H9 (cell line): ENCODE results near the gene CASQ2. TPM values are rescaled to one million over a fixed set of nuclear protein-coding genes. Genes with fewer than 3 reads are reported as not detected.

Experiments used
- DNase-seq: peaks from one replicate; pipeline ENCODE4 v3.0.0-alpha.2; 2017
- H2AFZ ChIP-seq: one replicate; pipeline ENCODE4 v1.6.1; 2013; ENCODE audit warnings: mild to moderate bottlenecking, low read length, control low read depth, moderate library complexity
- H2AK5ac ChIP-seq: 2 replicates; pipeline ENCODE4 v1.6.1; 2013; ENCODE audit warnings: low read length, control low read depth, mixed read lengths; ENCODE audit not compliant: insufficient read length
- H2BK120ac ChIP-seq: one replicate; pipeline ENCODE4 v1.6.1; 2013; ENCODE audit warnings: low read depth, mild to moderate bottlenecking, low read length, control low read depth, inconsistent platforms; ENCODE audit not compliant: poor library complexity, severe bottlenecking
- H2BK12ac ChIP-seq: 2 replicates; pipeline ENCODE4 v1.6.1; 2013; ENCODE audit warnings: low read length, control low read depth, mixed read lengths, low read depth; ENCODE audit not compliant: insufficient read length
- H2BK15ac ChIP-seq: 2 replicates; pipeline ENCODE4 v1.6.1; 2013; ENCODE audit warnings: low read depth, low read length, control low read depth
- H2BK20ac ChIP-seq: one replicate; pipeline ENCODE4 v1.6.1; 2013; ENCODE audit warnings: low read depth, mild to moderate bottlenecking, low read length, control low read depth, inconsistent platforms; ENCODE audit not compliant: poor library complexity, severe bottlenecking
- H2BK5ac ChIP-seq: 2 replicates; pipeline ENCODE4 v1.6.1; 2013; ENCODE audit warnings: low read length, control low read depth, mixed read lengths; ENCODE audit not compliant: insufficient read length
- H3K14ac ChIP-seq: 2 replicates; pipeline ENCODE4 v1.6.1; 2013; ENCODE audit warnings: low read length, control low read depth; ENCODE audit not compliant: insufficient read depth
- H3K18ac ChIP-seq: 2 replicates; pipeline ENCODE4 v1.6.1; 2013; ENCODE audit warnings: low read depth, mild to moderate bottlenecking, mixed read lengths, low read length, control low read depth; ENCODE audit not compliant: insufficient read length
- H3K23ac ChIP-seq: 2 replicates; pipeline ENCODE4 v1.6.1; 2013; ENCODE audit warnings: low read length, control low read depth, mixed read lengths, low read depth; ENCODE audit not compliant: insufficient read length
- H3K23me2 ChIP-seq: 2 replicates; pipeline ENCODE4 v1.6.1; 2013; ENCODE audit warnings: low read depth, mild to moderate bottlenecking, mixed read lengths, low read length, control low read depth; ENCODE audit not compliant: insufficient read length, poor library complexity, severe bottlenecking
- H3K27ac ChIP-seq: 2 replicates; pipeline ENCODE4 v1.5.1; 2013; ENCODE audit warnings: low read length, control low read depth, mixed read lengths, low read depth; ENCODE audit not compliant: insufficient read length
- H3K27me3 ChIP-seq: 2 replicates; pipeline ENCODE4 v1.6.1; 2013; ENCODE audit warnings: low read length, control low read depth, inconsistent platforms; ENCODE audit not compliant: insufficient read depth
- H3K4ac ChIP-seq: 2 replicates; pipeline ENCODE4 v1.6.1; 2013; ENCODE audit warnings: low read depth, mild to moderate bottlenecking, control low read depth, inconsistent platforms, low read length, moderate library complexity
- H3K4me1 ChIP-seq: 2 replicates; pipeline ENCODE4 v1.6.1; 2013; ENCODE audit warnings: low read length, control low read depth, inconsistent platforms; ENCODE audit not compliant: insufficient read depth
- H3K4me2 ChIP-seq: 2 replicates; pipeline ENCODE4 v1.6.1; 2013; ENCODE audit warnings: low read length, control low read depth, mixed read lengths; ENCODE audit not compliant: insufficient read length, insufficient read depth
- H3K56ac ChIP-seq: 2 replicates; pipeline ENCODE4 v1.6.1; 2013; ENCODE audit warnings: low read depth, mild to moderate bottlenecking, mixed read lengths, low read length, control low read depth; ENCODE audit not compliant: insufficient read length
- H3K79me1 ChIP-seq: 2 replicates; pipeline ENCODE4 v1.6.1; 2013; ENCODE audit warnings: low read depth, mild to moderate bottlenecking, moderate library complexity, low read length, control low read depth, inconsistent platforms; ENCODE audit not compliant: insufficient read depth, poor library complexity, severe bottlenecking
- H3K79me2 ChIP-seq: 2 replicates; pipeline ENCODE4 v1.6.1; 2013; ENCODE audit warnings: low read length, control low read depth, inconsistent platforms; ENCODE audit not compliant: insufficient read depth
- H3K9ac ChIP-seq: 2 replicates; pipeline ENCODE4 v1.6.1; 2013; ENCODE audit warnings: low read length, control low read depth, mixed read lengths; ENCODE audit not compliant: insufficient read length; ENCODE audit errors: extremely low read depth
- H3K9me3 ChIP-seq: one replicate; pipeline ENCODE4 v1.6.1; 2013; ENCODE audit warnings: low read depth, low read length, inconsistent platforms; ENCODE audit not compliant: control insufficient read depth
- H3T11ph ChIP-seq: one replicate; pipeline ENCODE4 v1.6.1; 2013; ENCODE audit warnings: mild to moderate bottlenecking, low read length, control low read depth, inconsistent platforms
- H4K20me1 ChIP-seq: one replicate; pipeline ENCODE4 v1.6.1; 2013; ENCODE audit not compliant: control insufficient read depth, insufficient read length, insufficient read depth
- H4K5ac ChIP-seq: 2 replicates; pipeline ENCODE4 v1.6.1; 2013; ENCODE audit warnings: low read depth, mild to moderate bottlenecking, mixed read lengths, low read length, control low read depth; ENCODE audit not compliant: insufficient read length
- H4K8ac ChIP-seq: replicated peaks from 2 replicates; pipeline ENCODE4 v1.6.1; 2013; ENCODE audit warnings: low read length, control low read depth, mixed read lengths, low read depth; ENCODE audit not compliant: insufficient read length
- H4K91ac ChIP-seq: 2 replicates; pipeline ENCODE4 v1.6.1; 2013; ENCODE audit warnings: low read depth, mild to moderate bottlenecking, moderate library complexity, mixed read lengths, low read length, control low read depth; ENCODE audit not compliant: insufficient read length
- H3K27ac Mint-ChIP-seq, 3 experiments: 2 replicates in 2 of 3; 3 replicates in 1 of 3; pipeline ENCODE4 v1.8.0; 2020 to 2021; ENCODE audit warnings: mixed read lengths in 3 of 3, mild to moderate bottlenecking in 1 of 3, moderate library complexity in 1 of 3
- H3K27me3 Mint-ChIP-seq: 2 replicates; pipeline ENCODE4 v1.8.0; 2021; ENCODE audit warnings: low read depth, mild to moderate bottlenecking, moderate library complexity, mixed read lengths
- H3K36me3 Mint-ChIP-seq, 3 experiments: 2 replicates in 2 of 3; 3 replicates in 1 of 3; pipeline ENCODE4 v1.8.0; 2020 to 2021; ENCODE audit warnings: low read depth in 3 of 3, mixed read lengths in 3 of 3; ENCODE audit not compliant: insufficient read depth in 1 of 3
- H3K4me1 Mint-ChIP-seq, 2 experiments: 2 replicates each; pipeline ENCODE4 v1.8.0; 2020; ENCODE audit warnings: mixed read lengths in 2 of 2
- H3K4me3 Mint-ChIP-seq, 2 experiments: 2 replicates in 1 of 2; 3 replicates in 1 of 2; pipeline ENCODE4 v1.8.0; 2020 to 2021; ENCODE audit warnings: mild to moderate bottlenecking in 2 of 2, mixed read lengths in 2 of 2, moderate library complexity in 1 of 2
- H3K9me3 Mint-ChIP-seq, 2 experiments: 2 replicates in 1 of 2; 3 replicates in 1 of 2; pipeline ENCODE4 v1.8.0; 2020; ENCODE audit warnings: mild to moderate bottlenecking in 2 of 2, mixed read lengths in 2 of 2, moderate library complexity in 1 of 2
- CTCF ChIP-seq: fragments of 200-600 bp; sonication (generic); conservative IDR thresholded peaks from 3 replicates; pipeline ENCODE4 v1.8.0; 2021; ENCODE audit warnings: antibody characterized with exemption, mild to moderate bottlenecking
- WGBS: extraction: QIAGEN DNeasy Blood & Tissue Kit; methylation state at CpG from one replicate; pipeline ENCODE4 v1.1.7; 2013; ENCODE audit warnings: missing lambda C conversion rate, low lambda C conversion rate, mixed read lengths; ENCODE audit not compliant: insufficient read length; ENCODE audit errors: extremely low coverage; 5-methylcytosine and 5-hydroxymethylcytosine counted together
- total RNA-seq: library from RNA; stranded (reverse); gene quantifications from 2 replicates; pipeline ENCODE4 v1.2.1, GENCODE V29; 2021

CASQ2 gene
- total RNA-seq, 1 experiment from 2014 or later = not detected

GRCh38 chr1:115717541-115717940 lies 51.0 kb downstream of the CASQ2 start:
- no peak overlapping the region for H4K5ac ChIP-seq
- H3K27me3 ChIP-seq = no peaks in the 10 kb centered on the region; the same call in 1 of the 2 replicates
- H3K4me2 ChIP-seq = no peak overlapping the region
- H2BK12ac ChIP-seq = no peak overlapping the region
- H3K4me3 Mint-ChIP-seq = no peak overlapping the region
- no peak overlapping the region for H2BK20ac ChIP-seq
- H3K14ac ChIP-seq = no peak overlapping the region
- no CpG with 5 or more reads among the region's 5 CpGs for WGBS
- no peak overlapping the region for H3T11ph ChIP-seq
- no peak overlapping the region for H4K91ac ChIP-seq
- H2AFZ ChIP-seq = no peak overlapping the region
- peaks cover 0 to 4% of the 10 kb centered on the region in 2 experiments; a peak in 1 of 5 replicates for H3K9me3 Mint-ChIP-seq
- H3K18ac ChIP-seq = no peak overlapping the region
- H2BK15ac ChIP-seq = no peak overlapping the region
- no peaks in the 10 kb centered on the region for H3K23me2 ChIP-seq
- no peak overlapping the region for H4K8ac ChIP-seq
- TF ChIP-seq CTCF = peak; percentile 75
- H3K4ac ChIP-seq = no peak overlapping the region
- no peaks in the 10 kb centered on the region for H3K79me2 ChIP-seq
- H3K36me3 Mint-ChIP-seq = no peaks in the 10 kb centered on the region
- H3K27ac ChIP-seq = no peak overlapping the region
- DNase-seq = peak; percentile 69
- H3K9ac ChIP-seq = no peak overlapping the region
- peaks cover 2% of the 10 kb centered on the region; the same call in 1 of the 2 replicates for H3K27me3 Mint-ChIP-seq
- no peaks in the 10 kb centered on the region; the same call in 1 of the 2 replicates for H3K4me1 ChIP-seq
- H3K56ac ChIP-seq = no peak overlapping the region
- no peak overlapping the region for H2BK120ac ChIP-seq
- H2BK5ac ChIP-seq = no peak overlapping the region
- no peaks in the 10 kb centered on the region for H4K20me1 ChIP-seq
- no peak overlapping the region for H3K27ac Mint-ChIP-seq
- no peak overlapping the region for H3K23ac ChIP-seq
- H3K4me1 Mint-ChIP-seq = peaks cover 18 to 21% of the 10 kb centered on the region in 2 experiments
- no peaks in the 10 kb centered on the region for H3K9me3 ChIP-seq
- no peak overlapping the region for H2AK5ac ChIP-seq
- no peaks in the 10 kb centered on the region for H3K79me1 ChIP-seq
